H1 (cell line): ENCODE data around the gene HMGA1. TPM values are rescaled to one million over a fixed set of nuclear protein-coding genes. Genes with fewer than 3 reads are reported as not detected.

Source experiments
- CTCF ChIA-PET: fragments of 300-600 bp; sonication (Branson Sonifier 250); formaldehyde crosslinking; loops from one replicate; lab custom pipeline; 2021; ENCODE audit not compliant: partially characterized antibody; lab: Charles Lee
- POLR2A ChIA-PET: fragments of 300-600 bp; sonication (Branson Sonifier 250); formaldehyde crosslinking; loops from one replicate; lab custom pipeline; 2021; ENCODE audit warnings: inconsistent platforms; ENCODE audit not compliant: partially characterized antibody; lab: Charles Lee
- DNase-seq, 2 experiments: peaks; one replicate each; pipeline versions ENCODE4 v3.0.0 to v3.0.0-alpha.2; 2010 to 2022; ENCODE audit warnings: low spot score in 2 of 2, low read depth in 1 of 2, mixed read lengths in 1 of 2
- FAIRE-seq: peaks from 2 replicates; lab custom pipeline; 2011; peaks lifted over from hg19 to GRCh38; lab: Jason Lieb, UNC
- H2AFZ ChIP-seq: 2 replicates; pipeline ENCODE4 v1.8.1; 2012; ENCODE audit warnings: low read length, inconsistent platforms
- H2AK5ac ChIP-seq: 2 replicates; pipeline ENCODE4 v1.6.1; 2013; ENCODE audit warnings: low read depth, low read length
- H2BK120ac ChIP-seq: replicated peaks from 2 replicates; pipeline ENCODE3; 2013; ENCODE audit warnings: low read depth, low read length, inconsistent platforms
- H2BK12ac ChIP-seq: 2 replicates; pipeline ENCODE4 v1.6.1; 2013; ENCODE audit warnings: low read depth, low read length
- H2BK15ac ChIP-seq: 2 replicates; pipeline ENCODE4 v1.6.1; 2013; ENCODE audit warnings: low read length
- H2BK20ac ChIP-seq: 2 replicates; pipeline ENCODE4 v1.6.1; 2013; ENCODE audit warnings: low read length
- H2BK5ac ChIP-seq: 2 replicates; pipeline ENCODE4 v1.6.1; 2013; ENCODE audit warnings: low read depth, low read length
- H3K14ac ChIP-seq: 2 replicates; pipeline ENCODE4 v1.6.1; 2013; ENCODE audit warnings: inconsistent platforms; ENCODE audit not compliant: insufficient read length
- H3K18ac ChIP-seq: 2 replicates; pipeline ENCODE4 v1.6.1; 2013; ENCODE audit warnings: low read length; ENCODE audit errors: extremely low read depth
- H3K23ac ChIP-seq: 2 replicates; pipeline ENCODE4 v1.6.1; 2013; ENCODE audit warnings: inconsistent platforms; ENCODE audit not compliant: insufficient read length
- H3K23me2 ChIP-seq: 2 replicates; pipeline ENCODE4 v1.6.1; 2013; ENCODE audit warnings: low read depth, low read length
- H3K27ac ChIP-seq: 2 replicates; pipeline ENCODE4 v1.6.1; 2011; ENCODE audit warnings: low read depth, low read length, inconsistent platforms
- H3K27me3 ChIP-seq, 4 experiments: replicated peaks in 1 of 4; 1 replicate in 1 of 4; 2 replicates in 3 of 4; pipeline versions ENCODE4 v1.6.1 to v1.8.1; 2011 to 2013; ENCODE audit warnings: low read length in 3 of 4, mild to moderate bottlenecking in 3 of 4, inconsistent platforms in 2 of 4, mixed read lengths in 2 of 4, moderate library complexity in 1 of 4; ENCODE audit not compliant: control insufficient read depth in 3 of 4, insufficient read depth in 3 of 4; ENCODE audit errors: extremely low read depth in 1 of 4
- H3K36me3 ChIP-seq, 4 experiments: 2 replicates each; pipeline versions ENCODE4 v1.6.1 to v1.8.1; 2011 to 2013; ENCODE audit warnings: mild to moderate bottlenecking in 4 of 4, low read length in 3 of 4, moderate library complexity in 2 of 4, control low read depth in 1 of 4, inconsistent platforms in 1 of 4; ENCODE audit not compliant: insufficient read depth in 4 of 4, control insufficient read depth in 2 of 4
- H3K4ac ChIP-seq: replicated peaks from 2 replicates; pipeline ENCODE3; 2013; ENCODE audit warnings: low read length, low read depth, mixed read lengths, inconsistent platforms; ENCODE audit not compliant: insufficient read length
- H3K4me1 ChIP-seq, 4 experiments: replicated peaks in 1 of 4; 1 replicate in 1 of 4; 2 replicates in 3 of 4; pipeline versions ENCODE4 v1.6.1 to v1.8.1; 2011 to 2013; ENCODE audit warnings: low read length in 3 of 4, inconsistent platforms in 2 of 4, mixed read lengths in 1 of 4; ENCODE audit not compliant: insufficient read depth in 4 of 4, control insufficient read depth in 3 of 4
- H3K4me2 ChIP-seq, 2 experiments: 2 replicates each; pipeline versions ENCODE4 v1.6.1 to v1.8.1; 2011 to 2013; ENCODE audit warnings: low read depth in 2 of 2, low read length in 2 of 2, control low read depth in 1 of 2, inconsistent platforms in 1 of 2, mild to moderate bottlenecking in 1 of 2; ENCODE audit not compliant: insufficient read depth in 1 of 2
- H3K4me3 ChIP-seq, 4 experiments: fragments of 200-600, 300-600 bp in 1 of 4; sonication (generic), shearing (Covaris generic), sonication (Bioruptor Twin) in 1 of 4; 2 replicates each; pipeline versions ENCODE4 v1.5.1 to v1.8.1; 2011 to 2016; ENCODE audit warnings: low read length in 4 of 4, low read depth in 3 of 4, control low read depth in 2 of 4, inconsistent platforms in 2 of 4, mild to moderate bottlenecking in 2 of 4, mixed read lengths in 1 of 4, moderate library complexity in 1 of 4; ENCODE audit not compliant: insufficient read depth in 2 of 4; ENCODE audit errors: extremely low read depth in 1 of 4
- H3K56ac ChIP-seq: replicated peaks from 2 replicates; pipeline ENCODE3; 2013; ENCODE audit warnings: low read depth, mild to moderate bottlenecking, mixed read lengths, low read length, inconsistent platforms; ENCODE audit not compliant: insufficient read length
- H3K79me1 ChIP-seq: 2 replicates; pipeline ENCODE4 v1.6.1; 2013; ENCODE audit warnings: low read depth, low read length, control low read depth
- H3K79me2 ChIP-seq, 2 experiments: 2 replicates each; pipeline versions ENCODE4 v1.6.1 to v1.8.1; 2012 to 2013; ENCODE audit warnings: low read length in 2 of 2, mild to moderate bottlenecking in 2 of 2, inconsistent platforms in 1 of 2; ENCODE audit not compliant: insufficient read depth in 2 of 2, control insufficient read depth in 1 of 2
- H3K9ac ChIP-seq, 4 experiments: replicated peaks in 1 of 4; 1 replicate in 1 of 4; 2 replicates in 3 of 4; pipeline versions ENCODE4 v1.6.1 to v1.8.1; 2011 to 2013; ENCODE audit warnings: low read depth in 3 of 4, low read length in 3 of 4, control low read depth in 2 of 4, mild to moderate bottlenecking in 2 of 4, moderate library complexity in 2 of 4, inconsistent platforms in 1 of 4; ENCODE audit errors: extremely low read depth in 1 of 4
- H3K9me3 ChIP-seq, 2 experiments: 2 replicates each; pipeline versions ENCODE4 v1.6.1 to v1.8.1; 2012 to 2013; ENCODE audit warnings: mild to moderate bottlenecking in 2 of 2, moderate library complexity in 2 of 2, control low read depth in 1 of 2, inconsistent platforms in 1 of 2, low read depth in 1 of 2, low read length in 1 of 2, mixed read lengths in 1 of 2; ENCODE audit not compliant: insufficient read depth in 2 of 2
- H4K20me1 ChIP-seq, 2 experiments: replicated peaks in 1 of 2; 2 replicates each; pipeline versions ENCODE3 to v1.8.1; 2011 to 2013; ENCODE audit warnings: inconsistent platforms in 2 of 2, low read length in 2 of 2, mild to moderate bottlenecking in 1 of 2; ENCODE audit not compliant: insufficient read depth in 2 of 2, control insufficient read depth in 1 of 2
- H4K5ac ChIP-seq: 2 replicates; pipeline ENCODE4 v1.6.1; 2013; ENCODE audit warnings: low read length, low read depth, mixed read lengths, inconsistent platforms; ENCODE audit not compliant: insufficient read length
- H4K8ac ChIP-seq: 2 replicates; pipeline ENCODE4 v1.8.0; 2013; ENCODE audit warnings: mild to moderate bottlenecking, moderate library complexity, low read length, inconsistent platforms; ENCODE audit not compliant: insufficient read depth; ENCODE audit errors: extremely low read depth
- H4K91ac ChIP-seq: replicated peaks from 2 replicates; pipeline ENCODE3; 2013; ENCODE audit warnings: low read length, mixed read lengths, inconsistent platforms; ENCODE audit not compliant: insufficient read length
- BCL11A ChIP-seq, 2 experiments: IDR thresholded peaks; one replicate each; pipeline ENCODE4 v1.6.1; 2011; ENCODE audit warnings: low read depth in 2 of 2, low read length in 2 of 2, mild to moderate bottlenecking in 2 of 2
- CBX5 ChIP-seq: fragments of 300-800, 300-1000 bp; sonication (generic); IDR thresholded peaks from 2 replicates; pipeline ENCODE4 v1.7.1; 2016; ENCODE audit warnings: antibody characterized with exemption, low read length, low read depth
- CHD1 ChIP-seq: IDR thresholded peaks from 2 replicates; pipeline ENCODE4 v1.6.1; 2012; ENCODE audit warnings: low read depth, low read length, improper control_type of control experiment
- CTCF ChIP-seq, 3 experiments: IDR thresholded peaks; 1 replicate in 2 of 3; 2 replicates in 1 of 3; pipeline versions ENCODE4 v1.5.1 to v1.6.1; 2011; ENCODE audit warnings: low read length in 3 of 3, mild to moderate bottlenecking in 3 of 3, inconsistent platforms in 2 of 3, low read depth in 1 of 3, moderate library complexity in 1 of 3; ENCODE audit not compliant: insufficient read depth in 1 of 3; ENCODE audit errors: control extremely low read depth in 1 of 3
- E2F6 ChIP-seq: IDR thresholded peaks from 2 replicates; pipeline ENCODE4 v1.6.1; 2012; ENCODE audit warnings: inconsistent platforms
- HDAC6 ChIP-seq: IDR thresholded peaks from one replicate; pipeline ENCODE4 v1.7.1; 2012; ENCODE audit warnings: low read depth, mild to moderate bottlenecking, inconsistent platforms, low read length, moderate library complexity
- SIX5 ChIP-seq: IDR thresholded peaks from 2 replicates; pipeline ENCODE4 v1.6.1; 2011; ENCODE audit warnings: mild to moderate bottlenecking, low read depth, low read length
- WGBS, 2 experiments: shearing (Covaris generic) in 1 of 2; methylation state at CpG; one replicate each; pipeline versions ENCODE4 v1.1.6 to v1.1.7; 2013 to 2015; ENCODE audit warnings: low lambda C conversion rate in 2 of 2, mixed read lengths in 2 of 2, inconsistent platforms in 1 of 2, low coverage in 1 of 2, missing lambda C conversion rate in 1 of 2; ENCODE audit not compliant: insufficient replicate concordance in 2 of 2, insufficient coverage in 1 of 2, insufficient read length in 1 of 2; ENCODE audit errors: extremely low coverage in 1 of 2, missing lambda C conversion rate in 1 of 2; 5-methylcytosine and 5-hydroxymethylcytosine counted together
- polyA plus RNA-seq, 7 experiments: library from polyadenylated mRNA; depleted of rRNA in 3 of 7; stranded (reverse) in 5 of 7; unstranded in 2 of 7; fragments of >200 nt in 5 of 7; fragments of 200-250 nt in 2 of 7; gene quantifications; 1 replicate in 5 of 7; 2 replicates in 1 of 7; 4 replicates in 1 of 7; pipeline versions ENCODE4 v1.2.1 to v1.2.3, GENCODE V29; 2011 to 2013; ENCODE audit warnings: missing spikeins in 2 of 7, mixed read lengths in 2 of 7
- total RNA-seq: library from RNA; stranded (reverse); fragmentation: NEBNext Ultra II Directional; extraction: Animal tissue kit (Norgen Biotek cat#: 25700); gene quantifications from 2 replicates; pipeline ENCODE4 v1.2.1, GENCODE V29; 2021

Gene HMGA1
- total and polyA plus RNA-seq, 2 of the 8 experiments (the other 6 are each of a cell fraction or from before 2014, with no cell fraction given) = 1,557 to 2,636 TPM

GRCh38 chr6:34284563-34285447 is 48.1 kb downstream of the HMGA1 start:
- Histone ChIP-seq H2BK20ac (no peak overlapping the region), H3K56ac (no peak overlapping the region), H3K4me1 (no peaks in the 10 kb centered on the region), H3K9ac (no peak overlapping the region), H2BK12ac (no peak overlapping the region), H3K27me3 (no peaks in the 10 kb centered on the region), H4K5ac (no peak overlapping the region), H4K20me1 (no peaks in the 10 kb centered on the region), H2AFZ (no peak overlapping the region), H3K4me3 (no peak overlapping the region), H3K79me1 (no peaks in the 10 kb centered on the region), H3K79me2 (no peaks in the 10 kb centered on the region), H2BK15ac (no peak overlapping the region), H2AK5ac (no peak overlapping the region), H3K23ac (no peak overlapping the region), H2BK120ac (no peak overlapping the region), H3K27ac (no peak overlapping the region), H3K14ac (no peak overlapping the region), H3K36me3 (peaks cover 0 to 6% (median 2%) of the 10 kb centered on the region in 4 experiments; a peak in 2 of 8 replicates), H3K4ac (no peak overlapping the region), H4K91ac (no peak overlapping the region), H3K4me2 (no peak overlapping the region), H3K18ac (no peak overlapping the region), H3K9me3 (no peaks in the 10 kb centered on the region), H2BK5ac (no peak overlapping the region), H3K23me2 (no peaks in the 10 kb centered on the region), H4K8ac (no peak overlapping the region)
- FAIRE-seq (no peak), DNase-seq (no peak)
- 98% methylated on average over 3 of the region's 4 CpGs; no CpG with 5 or more reads in 1 of the 2 experiments for WGBS, 2 experiments
- ChIA-PET POLR2A (interaction anchor here (1.2 kb wide), 1 partner anchor 35 kb away, joined by 4 read pairs; no protein-coding TSS in a partner anchor), CTCF (no interaction called here)
- TF ChIP-seq CBX5 = no peak
- no peak for TF ChIP-seq CHD1
- no peak for TF ChIP-seq CTCF (IDR thresholded peaks at IDR 0.05; ENCODE audit: control extremely low read depth in 1 of 3, insufficient read depth in 1 of 3, low read depth in 1 of 3, low read length in 3 of 3)
- no peak for TF ChIP-seq BCL11A (IDR thresholded peaks at IDR 0.05; ENCODE audit: low read depth in 2 of 2, low read length in 2 of 2)
- no peak for TF ChIP-seq HDAC6
- TF ChIP-seq E2F6 = no peak
- TF ChIP-seq SIX5 = no peak
